GM12878 (cell line): Measurements from ENCODE around the gene COTL1. TPM values are rescaled to one million over a fixed set of nuclear protein-coding genes. Genes with fewer than 3 reads are reported as not detected.

Source experiments
- BCL11A ChIP-seq: IDR thresholded peaks from 2 replicates; pipeline ENCODE4 v1.6.1; 2011; ENCODE audit warnings: low read depth, low read length
- BRCA1 ChIP-seq: IDR thresholded peaks from 2 replicates; pipeline ENCODE4 v1.6.1; 2011; ENCODE audit warnings: low read depth, low read length, improper control_type of control experiment
- CHD4 ChIP-seq: fragments of 200-600 bp; sonication (generic); IDR thresholded peaks from 2 replicates; pipeline ENCODE4 v1.6.1; 2016; ENCODE audit warnings: mild to moderate bottlenecking
- EGR1 ChIP-seq, 2 experiments: IDR thresholded peaks; 1 replicate in 1 of 2; 2 replicates in 1 of 2; pipeline ENCODE4 v1.6.1; 2011 to 2012; ENCODE audit warnings: low read depth in 2 of 2, low read length in 2 of 2, borderline replicate concordance in 1 of 2, mild to moderate bottlenecking in 1 of 2, moderate library complexity in 1 of 2
- POLR2A ChIP-seq: IDR thresholded peaks from 2 replicates; pipeline ENCODE4 v1.6.1; 2011; ENCODE audit warnings: low read depth, mild to moderate bottlenecking, low read length
- RELA ChIP-seq: fragments of 450-650 bp; IDR thresholded peaks from 2 replicates; pipeline ENCODE4 v1.8.0; 2014; ENCODE audit warnings: borderline replicate concordance; ENCODE audit not compliant: partially characterized antibody
- RUNX3 ChIP-seq: IDR thresholded peaks from 2 replicates; pipeline ENCODE4 v1.6.1; 2012; ENCODE audit warnings: low read length, inconsistent platforms
- SMAD5 ChIP-seq: IDR thresholded peaks from 2 replicates; pipeline ENCODE4 v1.6.1; 2016; ENCODE audit warnings: antibody characterized with exemption, low read depth
- SMC3 ChIP-seq: IDR thresholded peaks from 2 replicates; pipeline ENCODE4 v1.6.1; 2011; ENCODE audit warnings: low read length, improper control_type of control experiment, borderline replicate concordance
- SP1 ChIP-seq: IDR thresholded peaks from one replicate; pipeline ENCODE4 v1.6.1; 2011; ENCODE audit warnings: low read depth, low read length
- SPI1 ChIP-seq: IDR thresholded peaks from 2 replicates; pipeline ENCODE4 v1.6.1; 2011; ENCODE audit warnings: low read depth, mild to moderate bottlenecking, low read length, moderate library complexity, borderline replicate concordance; ENCODE audit not compliant: insufficient read depth
- STAT1 ChIP-seq: fragments of 450-650 bp; conservative IDR thresholded peaks from 2 replicates; pipeline ENCODE4 v1.6.1; 2014; ENCODE audit warnings: antibody characterized with exemption, mild to moderate bottlenecking
- TARDBP ChIP-seq: IDR thresholded peaks from 2 replicates; pipeline ENCODE4 v1.6.1; 2016; ENCODE audit warnings: borderline replicate concordance
- TCF7 ChIP-seq: IDR thresholded peaks from 2 replicates; pipeline ENCODE4 v1.6.1; 2014; ENCODE audit warnings: antibody characterized with exemption, borderline replicate concordance
- YY1 ChIP-seq: IDR thresholded peaks from 2 replicates; pipeline ENCODE4 v1.6.1; 2011; ENCODE audit warnings: low read depth, mild to moderate bottlenecking, low read length
- ZNF24 ChIP-seq: fragments of 450-650 bp; IDR thresholded peaks from 2 replicates; pipeline ENCODE4 v1.6.1; 2017; ENCODE audit warnings: antibody characterized with exemption, mild to moderate bottlenecking
- polyA plus RNA-seq, 11 experiments: library from polyadenylated mRNA; depleted of rRNA in 4 of 11; unstranded in 6 of 11; stranded (reverse) in 5 of 11; fragments of >200 nt; fragmentation: Nextera tagmentation in 4 of 11; fragmentation: Illumina TruSeq in 1 of 11; extraction: Ambion mirVana in 4 of 11; extraction: Trizol in 1 of 11; gene quantifications; 1 replicate in 1 of 11; 2 replicates in 10 of 11; pipeline versions ENCODE4 v1.2.1 to v1.2.3, GENCODE V29; 2011 to 2016; ENCODE audit warnings: inconsistent platforms in 2 of 11, missing spikeins in 2 of 11, low read depth in 1 of 11
- total RNA-seq, 4 experiments: library from RNA; depleted of rRNA in 3 of 4; stranded (reverse); fragments of >200 nt in 3 of 4; fragmentation: Illumina TruSeq in 1 of 4; extraction: Trizol in 1 of 4; gene quantifications; 2 replicates each; pipeline versions ENCODE4 v1.2.1 to v1.2.3, GENCODE V29; 2013 to 2021
- TF ChIP-seq, protein P1 (sequence below): fragments of 450-650 bp; IDR thresholded peaks from 2 replicates; pipeline ENCODE4 v1.6.1; 2018; ENCODE audit warnings: mild to moderate bottlenecking, low read depth, moderate library complexity; ENCODE audit not compliant: partially characterized antibody
- TF ChIP-seq, protein P2 (sequence below): fragments of 450-650 bp; IDR thresholded peaks from 2 replicates; pipeline ENCODE4 v1.6.1; 2017; ENCODE audit warnings: low read depth, mild to moderate bottlenecking, moderate library complexity
- TF ChIP-seq, protein P3 (sequence below): fragments of 450-650 bp; IDR thresholded peaks from 2 replicates; pipeline ENCODE4 v1.6.1; 2016; ENCODE audit warnings: mild to moderate bottlenecking

The COTL1 gene
- total and polyA plus RNA-seq, 10 of the 15 experiments (the other 5 are each of a cell fraction or from before 2014, with no cell fraction given) = 140 to 894 (median 330) TPM

DNA sequence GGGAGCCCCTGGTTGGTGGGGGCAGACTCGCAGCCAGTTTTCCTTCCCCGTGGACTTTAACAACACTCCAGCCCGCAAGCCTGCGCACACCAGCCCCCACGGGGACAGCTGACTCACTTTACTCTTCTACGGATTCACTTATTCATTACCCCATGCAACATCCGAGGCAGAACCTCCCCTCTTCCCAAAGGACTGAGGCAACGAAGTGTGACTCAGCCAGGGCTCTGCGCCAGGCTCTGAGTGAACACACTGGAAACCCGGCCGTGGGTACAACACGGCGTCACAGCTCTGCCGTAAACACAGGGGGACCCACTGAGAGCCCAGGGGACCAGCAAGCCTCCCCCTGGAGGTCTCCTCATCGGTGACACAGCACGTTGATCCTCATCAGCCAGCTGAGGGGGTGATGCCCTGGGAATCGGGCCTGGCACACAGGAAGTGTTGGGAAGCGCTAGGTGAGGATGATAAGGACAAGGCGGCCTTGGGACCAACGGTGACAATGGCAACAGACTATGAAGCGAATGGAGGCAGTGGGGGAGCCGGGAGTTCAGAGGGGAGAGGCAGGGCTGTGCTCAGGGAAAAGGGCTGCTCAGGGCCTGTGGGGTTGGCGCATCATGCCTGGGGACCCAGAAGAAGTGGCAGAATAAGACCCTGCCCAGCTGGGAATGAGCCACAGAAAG is 14.6 kb downstream of the COTL1 start (continued):
- TF ChIP-seq, protein P1, sequence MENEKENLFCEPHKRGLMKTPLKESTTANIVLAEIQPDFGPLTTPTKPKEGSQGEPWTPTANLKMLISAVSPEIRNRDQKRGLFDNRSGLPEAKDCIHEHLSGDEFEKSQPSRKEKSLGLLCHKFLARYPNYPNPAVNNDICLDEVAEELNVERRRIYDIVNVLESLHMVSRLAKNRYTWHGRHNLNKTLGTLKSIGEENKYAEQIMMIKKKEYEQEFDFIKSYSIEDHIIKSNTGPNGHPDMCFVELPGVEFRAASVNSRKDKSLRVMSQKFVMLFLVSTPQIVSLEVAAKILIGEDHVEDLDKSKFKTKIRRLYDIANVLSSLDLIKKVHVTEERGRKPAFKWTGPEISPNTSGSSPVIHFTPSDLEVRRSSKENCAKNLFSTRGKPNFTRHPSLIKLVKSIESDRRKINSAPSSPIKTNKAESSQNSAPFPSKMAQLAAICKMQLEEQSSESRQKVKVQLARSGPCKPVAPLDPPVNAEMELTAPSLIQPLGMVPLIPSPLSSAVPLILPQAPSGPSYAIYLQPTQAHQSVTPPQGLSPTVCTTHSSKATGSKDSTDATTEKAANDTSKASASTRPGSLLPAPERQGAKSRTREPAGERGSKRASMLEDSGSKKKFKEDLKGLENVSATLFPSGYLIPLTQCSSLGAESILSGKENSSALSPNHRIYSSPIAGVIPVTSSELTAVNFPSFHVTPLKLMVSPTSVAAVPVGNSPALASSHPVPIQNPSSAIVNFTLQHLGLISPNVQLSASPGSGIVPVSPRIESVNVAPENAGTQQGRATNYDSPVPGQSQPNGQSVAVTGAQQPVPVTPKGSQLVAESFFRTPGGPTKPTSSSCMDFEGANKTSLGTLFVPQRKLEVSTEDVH = no peak
- no peak for TF ChIP-seq ZNF24
- TF ChIP-seq SP1 = no peak
- TF ChIP-seq, protein P2, sequence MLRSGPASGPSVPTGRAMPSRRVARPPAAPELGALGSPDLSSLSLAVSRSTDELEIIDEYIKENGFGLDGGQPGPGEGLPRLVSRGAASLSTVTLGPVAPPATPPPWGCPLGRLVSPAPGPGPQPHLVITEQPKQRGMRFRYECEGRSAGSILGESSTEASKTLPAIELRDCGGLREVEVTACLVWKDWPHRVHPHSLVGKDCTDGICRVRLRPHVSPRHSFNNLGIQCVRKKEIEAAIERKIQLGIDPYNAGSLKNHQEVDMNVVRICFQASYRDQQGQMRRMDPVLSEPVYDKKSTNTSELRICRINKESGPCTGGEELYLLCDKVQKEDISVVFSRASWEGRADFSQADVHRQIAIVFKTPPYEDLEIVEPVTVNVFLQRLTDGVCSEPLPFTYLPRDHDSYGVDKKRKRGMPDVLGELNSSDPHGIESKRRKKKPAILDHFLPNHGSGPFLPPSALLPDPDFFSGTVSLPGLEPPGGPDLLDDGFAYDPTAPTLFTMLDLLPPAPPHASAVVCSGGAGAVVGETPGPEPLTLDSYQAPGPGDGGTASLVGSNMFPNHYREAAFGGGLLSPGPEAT = peak; percentile 44
- TF ChIP-seq RELA = no peak
- no peak for TF ChIP-seq YY1
- no peak for TF ChIP-seq TARDBP
- no peak for TF ChIP-seq SPI1
- TF ChIP-seq POLR2A = peak; percentile 37; the same call in 1 of the 2 replicates
- no peak for TF ChIP-seq BCL11A
- TF ChIP-seq SMC3 = no peak
- TF ChIP-seq EGR1 (IDR thresholded peaks at IDR 0.05; ENCODE audit: borderline replicate concordance in 1 of 2, low read depth in 2 of 2, low read length in 2 of 2) = no peak
- no peak for TF ChIP-seq SMAD5
- TF ChIP-seq BRCA1 = no peak
- no peak for TF ChIP-seq CHD4
- TF ChIP-seq, protein P3, sequence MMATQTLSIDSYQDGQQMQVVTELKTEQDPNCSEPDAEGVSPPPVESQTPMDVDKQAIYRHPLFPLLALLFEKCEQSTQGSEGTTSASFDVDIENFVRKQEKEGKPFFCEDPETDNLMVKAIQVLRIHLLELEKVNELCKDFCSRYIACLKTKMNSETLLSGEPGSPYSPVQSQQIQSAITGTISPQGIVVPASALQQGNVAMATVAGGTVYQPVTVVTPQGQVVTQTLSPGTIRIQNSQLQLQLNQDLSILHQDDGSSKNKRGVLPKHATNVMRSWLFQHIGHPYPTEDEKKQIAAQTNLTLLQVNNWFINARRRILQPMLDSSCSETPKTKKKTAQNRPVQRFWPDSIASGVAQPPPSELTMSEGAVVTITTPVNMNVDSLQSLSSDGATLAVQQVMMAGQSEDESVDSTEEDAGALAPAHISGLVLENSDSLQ = no peak
- TF ChIP-seq TCF7 = no peak
- TF ChIP-seq STAT1 = no peak
- no peak for TF ChIP-seq RUNX3
